ENCODE measurements around the gene IQGAP1. TPM values are rescaled to one million over a fixed set of nuclear protein-coding genes. Genes with fewer than 3 reads are reported as not detected.

The IQGAP1 gene
- total RNA-seq, 2 donors from 2014 or later = 79.6 to 92.9 TPM

GRCh38 chr15:90439946-90440345 lies 51.9 kb downstream of the IQGAP1 start:
- H3K4me1 ChIP-seq = peaks cover 15% of the 10 kb centered on the region
- no peak overlapping the region for H3K4me3 ChIP-seq
- intact Hi-C loops (cut with DNase I) = no loop called here
- H3K9me3 ChIP-seq = no peaks in the 10 kb centered on the region
- H3K36me3 ChIP-seq (replicated peaks in 1 of 2; ENCODE audit: insufficient read depth in 1 of 2, low read depth in 2 of 2) = peaks cover 5 to 12% of the 10 kb centered on the region in 2 donors
- H3K27ac ChIP-seq = no peak overlapping the region
- H3K27me3 ChIP-seq = no peaks in the 10 kb centered on the region
- WGBS, 2 donors = 8 to 30% methylated on average over 2 of the region's 2 CpGs
- DNase-seq (no peak), ATAC-seq (no peak)
- TF ChIP-seq POLR2A (IDR thresholded peaks at IDR 0.05) (no peak), CTCF (IDR thresholded peaks at IDR 0.05) (no peak)

GRCh38 chr15:90441027-90441426 lies 53.0 kb downstream of the IQGAP1 start:
- TF ChIP-seq CTCF (IDR thresholded peaks at IDR 0.05) (no peak), POLR2A (IDR thresholded peaks at IDR 0.05) (no peak)
- DNase-seq = no peak
- Histone ChIP-seq H3K4me3 (no peak overlapping the region), H3K27me3 (no peaks in the 10 kb centered on the region), H3K9me3 (no peaks in the 10 kb centered on the region), H3K4me1 (peaks cover 4% of the 10 kb centered on the region), H3K27ac (no peak overlapping the region), H3K36me3 (replicated peaks in 1 of 2; ENCODE audit: insufficient read depth in 1 of 2, low read depth in 2 of 2) (peaks cover 5 to 12% of the 10 kb centered on the region in 2 donors)
- intact Hi-C loops (cut with DNase I) = no loop called here
- WGBS, 2 donors = 88 to 94% methylated on average over 3 of the region's 3 CpGs
- ATAC-seq = no peak

- H3K9me3 ChIP-seq = no peaks in the 10 kb centered on the region
- H3K27me3 ChIP-seq = no peaks in the 10 kb centered on the region
- DNase-seq (no peak), ATAC-seq (no peak)
- no peak overlapping the region for H3K4me3 ChIP-seq
- no peaks in the 10 kb centered on the region for H3K4me1 ChIP-seq
- WGBS, 2 donors = 94 to 97% methylated on average over 5 of the region's 5 CpGs
- intact Hi-C loops (cut with DNase I) = no loop called here
- no peak overlapping the region for H3K27ac ChIP-seq
- H3K36me3 ChIP-seq (replicated peaks in 1 of 2; ENCODE audit: insufficient read depth in 1 of 2, low read depth in 2 of 2) = peaks cover 5 to 12% of the 10 kb centered on the region in 2 donors
- no peak for TF ChIP-seq POLR2A (IDR thresholded peaks at IDR 0.05)
- TF ChIP-seq CTCF (IDR thresholded peaks at IDR 0.05) = no peak
Measured at GRCh38 chr15:90442423-90442822, 54.4 kb downstream of the IQGAP1 start.

- Histone ChIP-seq H3K27ac (no peak overlapping the region), H3K9me3 (no peaks in the 10 kb centered on the region), H3K36me3 (replicated peaks in 1 of 2; ENCODE audit: insufficient read depth in 1 of 2, low read depth in 2 of 2) (peaks cover 0 to 35% of the 10 kb centered on the region in 2 donors), H3K27me3 (no peaks in the 10 kb centered on the region), H3K4me3 (no peak overlapping the region), H3K4me1 (no peaks in the 10 kb centered on the region)
- TF ChIP-seq CTCF (IDR thresholded peaks at IDR 0.05) (no peak), POLR2A (IDR thresholded peaks at IDR 0.05) (no peak)
- intact Hi-C loops (cut with DNase I) = no loop called here
- ATAC-seq (no peak), DNase-seq (no peak)
- WGBS, 2 donors = 94 to 96% methylated on average over 4 of the region's 4 CpGs
Measured at GRCh38 chr15:90449206-90449735, 61.2 kb downstream of the IQGAP1 start.
